Activated naive CD8-positive, alpha-beta T cell treated with anti-CD3 and anti-CD28 coated beads, Interleukin-2, amount 10 ng/mL, durations not matched to agents 7 days and 5 days (primary cell): ENCODE results near the gene FILIP1L. TPM values are rescaled to one million over a fixed set of nuclear protein-coding genes. Genes with fewer than 3 reads are reported as not detected.
"Not testable (repeated sequence)": the region's sequence is repeated elsewhere in the genome, so short reads cannot be mapped to it uniquely, and the experiment has no call there.

Source experiments
- ATAC-seq: fragments of 150-1000 bp; cut with Tn5 transposase; one replicate; pipeline ENCODE4 v1.10.0; 2021; ENCODE audit warnings: low read depth, moderate library complexity
- POLR2A ChIA-PET: fragments of 350-600 bp; sonication (Branson Sonifier 250); formaldehyde crosslinking; loops from one replicate; lab custom pipeline; 2021; ENCODE audit warnings: antibody characterized with exemption; lab: Charles Lee
- DNase-seq: peaks from one replicate; pipeline ENCODE4 v3.0.0; 2021
- H3K27ac Mint-ChIP-seq: one replicate; pipeline ENCODE4 v1.8.0; 2022; ENCODE audit warnings: mild to moderate bottlenecking, mixed read lengths
- H3K27me3 Mint-ChIP-seq: one replicate; pipeline ENCODE4 v1.8.0; 2022; ENCODE audit warnings: mild to moderate bottlenecking, moderate library complexity, mixed read lengths
- H3K36me3 Mint-ChIP-seq: one replicate; pipeline ENCODE4 v1.8.0; 2021; ENCODE audit warnings: mild to moderate bottlenecking, mixed read lengths
- H3K4me1 Mint-ChIP-seq: one replicate; pipeline ENCODE4 v1.8.0; 2021; ENCODE audit warnings: mixed read lengths
- H3K4me3 Mint-ChIP-seq: one replicate; pipeline ENCODE4 v1.8.0; 2022; ENCODE audit warnings: mild to moderate bottlenecking, moderate library complexity, mixed read lengths
- H3K9me3 Mint-ChIP-seq: one replicate; pipeline ENCODE4 v1.8.0; 2021; ENCODE audit warnings: mixed read lengths
- total RNA-seq, 2 experiments: library from RNA; stranded (reverse); gene quantifications; one replicate each; pipeline ENCODE4 v1.2.3, GENCODE V29; 2021

Gene FILIP1L
- total RNA-seq, 2 experiments from 2014 or later: 2.0 to 2.4 TPM

- POLR2A ChIA-PET: no interaction called here
- ATAC-seq (no peak), DNase-seq (no peak)
- H3K4me1 Mint-ChIP-seq: peaks cover 8% of the 10 kb centered on the region
- H3K9me3 Mint-ChIP-seq: no peaks in the 10 kb centered on the region
- no peak overlapping the region for H3K27ac Mint-ChIP-seq
- no peaks in the 10 kb centered on the region for H3K27me3 Mint-ChIP-seq
- no peak overlapping the region for H3K4me3 Mint-ChIP-seq
- peaks cover 13% of the 10 kb centered on the region for H3K36me3 Mint-ChIP-seq
Observed at GRCh38 chr3:99856437-99857220, 257.7 kb downstream of the FILIP1L start.

- no peaks in the 10 kb centered on the region for H3K9me3 Mint-ChIP-seq
- peaks cover 10% of the 10 kb centered on the region for H3K36me3 Mint-ChIP-seq
- DNase-seq: no peak
- POLR2A ChIA-PET: no interaction called here
- no peaks in the 10 kb centered on the region for H3K27me3 Mint-ChIP-seq
- no peak overlapping the region for H3K4me3 Mint-ChIP-seq
- no peak for ATAC-seq
- no peak overlapping the region for H3K27ac Mint-ChIP-seq
- peaks cover 9% of the 10 kb centered on the region for H3K4me1 Mint-ChIP-seq
Observed at GRCh38 chr3:99855900-99856299, 258.4 kb downstream of the FILIP1L start.

- Mint-ChIP-seq H3K36me3 (peaks cover 10% of the 10 kb centered on the region), H3K27me3 (no peaks in the 10 kb centered on the region), H3K27ac (no peak overlapping the region), H3K9me3 (no peaks in the 10 kb centered on the region), H3K4me1 (peaks cover 9% of the 10 kb centered on the region), H3K4me3 (no peak overlapping the region)
- ATAC-seq (no peak), DNase-seq (no peak)
- POLR2A ChIA-PET: no interaction called here
Observed at GRCh38 chr3:99854756-99855298, 259.5 kb downstream of the FILIP1L start.

GRCh38 chr3:99852851-99853250 lies 261.4 kb downstream of the FILIP1L start:
- peaks cover 9% of the 10 kb centered on the region for H3K4me1 Mint-ChIP-seq
- POLR2A ChIA-PET: no interaction called here
- H3K4me3 Mint-ChIP-seq: no peak overlapping the region
- H3K36me3 Mint-ChIP-seq: peaks cover 9% of the 10 kb centered on the region
- H3K27ac Mint-ChIP-seq: no peak overlapping the region
- ATAC-seq: no peak
- no peaks in the 10 kb centered on the region for H3K27me3 Mint-ChIP-seq
- DNase-seq: no peak
- no peaks in the 10 kb centered on the region for H3K9me3 Mint-ChIP-seq

- H3K27me3 Mint-ChIP-seq: no peaks in the 10 kb centered on the region
- H3K36me3 Mint-ChIP-seq: peaks cover 9% of the 10 kb centered on the region
- no peak for DNase-seq
- POLR2A ChIA-PET: no interaction called here
- no peak overlapping the region for H3K27ac Mint-ChIP-seq
- H3K9me3 Mint-ChIP-seq: no peaks in the 10 kb centered on the region
- H3K4me1 Mint-ChIP-seq: peaks cover 9% of the 10 kb centered on the region
- no peak overlapping the region for H3K4me3 Mint-ChIP-seq
- no peak for ATAC-seq
Observed at GRCh38 chr3:99851955-99852354, 262.3 kb downstream of the FILIP1L start.

- Mint-ChIP-seq H3K4me3 (no peak overlapping the region), H3K9me3 (no peaks in the 10 kb centered on the region), H3K27me3 (no peaks in the 10 kb centered on the region), H3K4me1 (peaks cover 11% of the 10 kb centered on the region), H3K36me3 (peaks cover 9% of the 10 kb centered on the region), H3K27ac (no peak overlapping the region)
- ATAC-seq: no peak
- POLR2A ChIA-PET: interaction anchor here (0.5 kb wide), 1 partner anchor 213 kb away, joined by 3 read pairs; no protein-coding TSS in a partner anchor
- DNase-seq: no peak
Observed at GRCh38 chr3:99850608-99851007, 263.7 kb downstream of the FILIP1L start.

- POLR2A ChIA-PET: no interaction called here
- no peaks in the 10 kb centered on the region for H3K27me3 Mint-ChIP-seq
- H3K9me3 Mint-ChIP-seq: no peaks in the 10 kb centered on the region
- H3K36me3 Mint-ChIP-seq: peaks cover 9% of the 10 kb centered on the region
- no peak overlapping the region for H3K27ac Mint-ChIP-seq
- peaks cover 15% of the 10 kb centered on the region for H3K4me1 Mint-ChIP-seq
- ATAC-seq: no peak
- DNase-seq: no peak
- no peak overlapping the region for H3K4me3 Mint-ChIP-seq
Observed at GRCh38 chr3:99848433-99848832, 265.9 kb downstream of the FILIP1L start.

- Mint-ChIP-seq H3K36me3 (peaks cover 7% of the 10 kb centered on the region), H3K27me3 (no peaks in the 10 kb centered on the region), H3K9me3 (no peaks in the 10 kb centered on the region), H3K4me3 (no peak overlapping the region), H3K4me1 (peaks cover 16% of the 10 kb centered on the region), H3K27ac (no peak overlapping the region)
- ATAC-seq (no peak), DNase-seq (no peak)
- POLR2A ChIA-PET: no interaction called here
Observed at GRCh38 chr3:99846477-99847160, 267.7 kb downstream of the FILIP1L start.

GRCh38 chr3:99845999-99846398 lies 268.3 kb downstream of the FILIP1L start:
- H3K27ac Mint-ChIP-seq: no peak overlapping the region
- H3K9me3 Mint-ChIP-seq: no peaks in the 10 kb centered on the region
- POLR2A ChIA-PET: no interaction called here
- peaks cover 7% of the 10 kb centered on the region for H3K36me3 Mint-ChIP-seq
- H3K4me1 Mint-ChIP-seq: peaks cover 16% of the 10 kb centered on the region
- no peaks in the 10 kb centered on the region for H3K27me3 Mint-ChIP-seq
- no peak overlapping the region for H3K4me3 Mint-ChIP-seq
- no peak for ATAC-seq
- DNase-seq: no peak

GRCh38 chr3:99845331-99845730 lies 269.0 kb downstream of the FILIP1L start:
- H3K27me3 Mint-ChIP-seq: no peaks in the 10 kb centered on the region
- peaks cover 7% of the 10 kb centered on the region for H3K36me3 Mint-ChIP-seq
- H3K9me3 Mint-ChIP-seq: no peaks in the 10 kb centered on the region
- POLR2A ChIA-PET: no interaction called here
- ATAC-seq (no peak), DNase-seq (no peak)
- H3K4me1 Mint-ChIP-seq: peaks cover 16% of the 10 kb centered on the region
- H3K4me3 Mint-ChIP-seq: no peak overlapping the region
- H3K27ac Mint-ChIP-seq: no peak overlapping the region

GRCh38 chr3:99843590-99844258 lies 270.6 kb downstream of the FILIP1L start:
- Mint-ChIP-seq H3K9me3 (no peaks in the 10 kb centered on the region), H3K36me3 (peaks cover 7% of the 10 kb centered on the region), H3K4me3 (no peak overlapping the region), H3K4me1 (peaks cover 16% of the 10 kb centered on the region), H3K27ac (no peak overlapping the region), H3K27me3 (no peaks in the 10 kb centered on the region)
- DNase-seq: no peak
- POLR2A ChIA-PET: interaction anchor here (0.6 to 1.4 kb wide), 2 partner anchors 194 to 410 kb away, joined by 3 to 6 read pairs; no protein-coding TSS in a partner anchor
- peak; percentile 17 for ATAC-seq

- POLR2A ChIA-PET: no interaction called here
- ATAC-seq (peak; percentile 82), DNase-seq (no peak)
- H3K4me1 Mint-ChIP-seq: peaks cover 16% of the 10 kb centered on the region
- H3K27ac Mint-ChIP-seq: no peak overlapping the region
- peaks cover 1% of the 10 kb centered on the region for H3K36me3 Mint-ChIP-seq
- no peak overlapping the region for H3K4me3 Mint-ChIP-seq
- no peaks in the 10 kb centered on the region for H3K27me3 Mint-ChIP-seq
- H3K9me3 Mint-ChIP-seq: no peaks in the 10 kb centered on the region
Observed at GRCh38 chr3:99842826-99843589, 271.3 kb downstream of the FILIP1L start.

- H3K27me3 Mint-ChIP-seq, H3K27ac Mint-ChIP-seq: not testable (repeated sequence)
Observed at GRCh38 chr3:99841949-99842348, 272.4 kb downstream of the FILIP1L start.

More at GRCh38 chr3:99841949-99842348, 272.4 kb downstream of the FILIP1L start:
- H3K9me3 Mint-ChIP-seq, POLR2A ChIA-PET, H3K36me3 Mint-ChIP-seq, DNase-seq, ATAC-seq, H3K4me3 Mint-ChIP-seq: not testable (repeated sequence)
- H3K4me1 Mint-ChIP-seq: peaks cover 16% of the 10 kb centered on the region
